C4-2B (cell line): ENCODE data around the gene KLC4.

Experiments
- H3K27ac ChIP-seq: fragments of 450-650 bp; 2 replicates; pipeline ENCODE4 v1.5.1; 2017
- CTCF ChIP-seq: fragments of 450-650 bp; conservative IDR thresholded peaks from 2 replicates; pipeline ENCODE4 v1.5.1; 2017; ENCODE audit warnings: mild to moderate bottlenecking
- ZFX ChIP-seq: fragments of 450-650 bp; IDR thresholded peaks from 2 replicates; pipeline ENCODE4 v1.6.1; 2017

The KLC4 gene

GRCh38 chr6:43047998-43048397, 11.4 kb upstream of the KLC4 start:
- TF ChIP-seq CTCF, result no peak
- TF ChIP-seq ZFX, result no peak
- no peak overlapping the region for H3K27ac ChIP-seq

- no peak for TF ChIP-seq ZFX
- no peak for TF ChIP-seq CTCF
These were observed 8.4 kb upstream of the KLC4 start for GRCh38 chr6:43050981-43051380.

GRCh38 chr6:43052225-43052841, 7.1 kb upstream of the KLC4 start:
- H3K27ac ChIP-seq, result peak overlapping the region; percentile 90; the same call in 1 of the 2 replicates
- TF ChIP-seq ZFX (no peak), CTCF (no peak)

More at GRCh38 chr6:43050981-43051380, 8.4 kb upstream of the KLC4 start:
- no peak overlapping the region for H3K27ac ChIP-seq

DNA sequence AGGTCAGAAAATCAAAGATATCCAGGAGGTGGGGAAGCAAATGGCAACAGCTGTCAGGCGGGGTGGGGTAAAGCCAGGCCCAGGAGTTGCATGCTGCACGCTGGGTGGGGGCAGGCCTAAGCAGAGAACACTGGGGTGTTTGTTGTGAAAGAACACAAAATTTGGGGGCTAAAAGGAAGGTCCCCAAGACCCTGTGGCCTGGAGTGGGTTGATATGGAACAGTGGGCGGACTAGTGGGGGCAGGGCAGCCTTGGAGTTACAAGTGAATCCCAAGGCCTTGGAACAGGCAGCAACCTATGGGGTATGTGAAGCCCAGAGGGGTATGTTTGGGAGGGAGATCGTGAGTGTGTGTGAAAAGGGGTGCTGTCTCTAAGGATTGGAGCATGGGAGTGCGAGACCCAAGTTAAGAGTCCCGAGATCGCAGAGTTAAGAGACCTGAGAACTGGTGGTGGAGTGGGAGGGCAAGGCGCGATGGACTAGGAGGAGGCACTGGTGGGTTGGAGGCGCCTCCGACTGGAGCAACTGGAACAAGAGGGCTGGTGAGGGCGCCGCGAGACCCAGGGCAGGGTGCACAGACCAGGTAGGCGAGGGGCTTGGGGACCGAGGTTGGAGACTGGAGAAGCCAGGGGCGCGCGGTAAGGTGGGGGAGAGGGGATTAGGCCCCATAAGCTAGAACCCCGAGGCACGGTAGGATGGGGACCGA, 6.4 kb upstream of the KLC4 start:
- no peak for TF ChIP-seq CTCF
- TF ChIP-seq ZFX, result no peak
- H3K27ac ChIP-seq, result peak overlapping the region; percentile 90

DNA sequence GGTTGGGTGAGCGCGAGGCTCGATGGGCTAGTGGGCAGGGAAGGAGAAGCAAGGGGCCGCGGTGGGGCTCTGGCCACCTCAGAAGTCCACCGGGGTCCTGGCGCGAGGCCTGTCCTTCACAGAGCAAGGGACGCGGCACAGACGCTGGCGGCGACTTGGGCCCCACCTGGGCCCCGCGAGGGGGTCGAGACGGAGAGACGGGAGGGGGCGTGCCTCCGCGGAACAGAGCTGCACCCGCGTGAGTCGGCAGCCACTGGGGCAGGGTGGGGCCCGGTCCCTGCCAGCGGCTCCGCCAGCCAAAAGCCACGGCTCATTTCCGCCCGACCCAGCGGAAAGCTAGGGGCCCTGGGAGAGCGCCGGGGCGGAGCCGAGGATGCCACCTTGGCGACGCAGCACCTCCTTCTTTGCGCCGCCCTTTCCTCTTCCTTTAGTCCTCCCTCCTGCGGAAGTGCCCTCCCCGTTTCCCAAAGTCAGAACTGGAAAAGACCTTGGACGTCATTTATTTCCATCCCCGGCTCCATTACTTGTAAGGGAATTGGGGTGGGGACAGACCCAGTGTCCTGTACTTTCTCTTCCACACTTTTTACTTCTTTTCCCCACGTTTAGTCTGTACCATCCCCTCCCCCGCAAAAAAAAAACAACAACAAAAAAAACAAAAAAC, 5.8 kb upstream of the KLC4 start, which contains the start of gene CUL7:
CUL7 (minus strand) TSS at position 307 of the 661 bp plus-strand sequence. CDS start 1,063 bp downstream, outside the sequence.
- TF ChIP-seq ZFX (peak; percentile 68; the same call in 1 of the 2 replicates), CTCF (no peak)
- H3K27ac ChIP-seq, result peak within 1 kb of the TSS; percentile 90

- H3K27ac ChIP-seq, result peak overlapping the region; percentile 90
- TF ChIP-seq CTCF (no peak), ZFX (no peak)
These were observed 5.1 kb upstream of the KLC4 start for GRCh38 chr6:43054206-43054943.
